ENCODE results near the gene ABCA13. TPM values are rescaled to one million over a fixed set of nuclear protein-coding genes. Genes with fewer than 3 reads are reported as not detected.

The ABCA13 gene
- polyA plus RNA-seq, 1 of the 3 experiments (the other 2 are of a cell fraction), result not detected

GRCh38 chr7:48446721-48447120 is 275.5 kb downstream of the ABCA13 start:
- DNase-seq, result no peak
- Histone ChIP-seq H3K4me3 (ENCODE audit: low read depth in 2 of 2, low read length in 1 of 2) (no peak overlapping the region), H2AFZ (ENCODE audit: low read depth) (no peak overlapping the region), H3K4me1 (ENCODE audit: control insufficient read depth in 1 of 2, insufficient read depth in 2 of 2, low read depth in 1 of 2, low read length in 1 of 2) (no peaks in the 10 kb centered on the region), H3K27ac (ENCODE audit: low read depth in 2 of 2, low read length in 1 of 2) (no peak overlapping the region), H3K36me3 (replicated peaks in 1 of 2; ENCODE audit: control insufficient read depth in 1 of 2, insufficient read depth in 2 of 2, low read length in 1 of 2) (no peaks in the 10 kb centered on the region), H3K79me2 (ENCODE audit: insufficient read depth) (no peaks in the 10 kb centered on the region), H4K20me1 (ENCODE audit: insufficient read depth) (no peaks in the 10 kb centered on the region), H3K27me3 (ENCODE audit: insufficient read depth) (no peaks in the 10 kb centered on the region; the same call in 1 of the 2 replicates), H3K9me3 (no peaks in the 10 kb centered on the region), H3K4me2 (no peak overlapping the region), H3K9me2 (no peaks in the 10 kb centered on the region), H3F3A (replicated peaks; ENCODE audit: insufficient read depth) (no peaks in the 10 kb centered on the region), H3K9ac (no peak overlapping the region)
- POLR2A ChIA-PET, result interaction anchor here (0.6 kb wide), 1 partner anchor 361 kb away, joined by 3 read pairs; no protein-coding TSS in a partner anchor
- TF ChIP-seq SMC3 (IDR thresholded peaks at IDR 0.05; ENCODE audit: low read depth, low read length) (no peak), YY1 (IDR thresholded peaks at IDR 0.05; ENCODE audit: low read depth) (no peak), MEF2A (IDR thresholded peaks at IDR 0.05; ENCODE audit: borderline replicate concordance, low read depth) (no peak), TEAD4 (IDR thresholded peaks at IDR 0.05; ENCODE audit: borderline replicate concordance, insufficient read depth) (no peak), NRF1 (IDR thresholded peaks at IDR 0.05; ENCODE audit: low read depth, low read length) (no peak), TAF1 (IDR thresholded peaks at IDR 0.05; ENCODE audit: borderline replicate concordance, low read depth, low read length) (no peak), SIN3A (IDR thresholded peaks at IDR 0.05; ENCODE audit: borderline replicate concordance, low read depth, low read length) (no peak), NFIC (IDR thresholded peaks at IDR 0.05; ENCODE audit: borderline replicate concordance) (no peak), PBX3 (IDR thresholded peaks at IDR 0.05) (no peak), ZBTB33 (IDR thresholded peaks at IDR 0.05; ENCODE audit: borderline replicate concordance, low read depth) (no peak), USF1 (IDR thresholded peaks at IDR 0.05; ENCODE audit: borderline replicate concordance, low read depth) (no peak), EZH2phosphoT487 (IDR thresholded peaks at IDR 0.05; ENCODE audit: borderline replicate concordance, low read depth) (no peak), CTCF (IDR thresholded peaks at IDR 0.05) (no peak), FOXJ3 (CRISPR knock-in tag; IDR thresholded peaks at IDR 0.05) (no peak)
- CTCF ChIA-PET, result interaction anchor here (0.9 kb wide), 1 partner anchor 20 kb away, joined by 3 read pairs; no protein-coding TSS in a partner anchor
